ENCODE data around the gene FADS6.

FADS6 gene

DNA sequence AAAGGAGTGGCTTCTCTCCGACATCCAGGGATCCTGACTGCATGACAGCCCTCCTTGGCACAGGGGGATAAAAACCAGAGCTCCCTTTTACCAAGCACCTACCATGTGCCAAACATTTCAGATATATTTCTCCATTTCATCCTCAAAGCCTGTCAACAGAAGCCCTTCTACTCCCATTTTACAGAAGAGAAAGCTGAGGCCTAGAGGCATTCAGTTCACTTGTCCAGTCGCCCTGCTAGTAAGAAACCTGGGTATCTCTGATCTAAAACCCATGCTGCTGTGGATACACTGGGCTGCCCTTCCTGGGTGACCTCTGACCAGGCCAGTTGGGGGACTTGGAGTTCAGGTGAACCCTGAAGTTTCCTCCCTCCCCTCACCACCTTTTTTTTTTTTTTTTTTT is 14.8 kb downstream of the FADS6 start:
- no peak overlapping the region for H3K27ac ChIP-seq
- TF ChIP-seq ZFX (IDR thresholded peaks at IDR 0.05): no peak
- TF ChIP-seq, protein P1, sequence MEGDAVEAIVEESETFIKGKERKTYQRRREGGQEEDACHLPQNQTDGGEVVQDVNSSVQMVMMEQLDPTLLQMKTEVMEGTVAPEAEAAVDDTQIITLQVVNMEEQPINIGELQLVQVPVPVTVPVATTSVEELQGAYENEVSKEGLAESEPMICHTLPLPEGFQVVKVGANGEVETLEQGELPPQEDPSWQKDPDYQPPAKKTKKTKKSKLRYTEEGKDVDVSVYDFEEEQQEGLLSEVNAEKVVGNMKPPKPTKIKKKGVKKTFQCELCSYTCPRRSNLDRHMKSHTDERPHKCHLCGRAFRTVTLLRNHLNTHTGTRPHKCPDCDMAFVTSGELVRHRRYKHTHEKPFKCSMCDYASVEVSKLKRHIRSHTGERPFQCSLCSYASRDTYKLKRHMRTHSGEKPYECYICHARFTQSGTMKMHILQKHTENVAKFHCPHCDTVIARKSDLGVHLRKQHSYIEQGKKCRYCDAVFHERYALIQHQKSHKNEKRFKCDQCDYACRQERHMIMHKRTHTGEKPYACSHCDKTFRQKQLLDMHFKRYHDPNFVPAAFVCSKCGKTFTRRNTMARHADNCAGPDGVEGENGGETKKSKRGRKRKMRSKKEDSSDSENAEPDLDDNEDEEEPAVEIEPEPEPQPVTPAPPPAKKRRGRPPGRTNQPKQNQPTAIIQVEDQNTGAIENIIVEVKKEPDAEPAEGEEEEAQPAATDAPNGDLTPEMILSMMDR (conservative IDR thresholded peaks at IDR 0.05): no peak

DNA sequence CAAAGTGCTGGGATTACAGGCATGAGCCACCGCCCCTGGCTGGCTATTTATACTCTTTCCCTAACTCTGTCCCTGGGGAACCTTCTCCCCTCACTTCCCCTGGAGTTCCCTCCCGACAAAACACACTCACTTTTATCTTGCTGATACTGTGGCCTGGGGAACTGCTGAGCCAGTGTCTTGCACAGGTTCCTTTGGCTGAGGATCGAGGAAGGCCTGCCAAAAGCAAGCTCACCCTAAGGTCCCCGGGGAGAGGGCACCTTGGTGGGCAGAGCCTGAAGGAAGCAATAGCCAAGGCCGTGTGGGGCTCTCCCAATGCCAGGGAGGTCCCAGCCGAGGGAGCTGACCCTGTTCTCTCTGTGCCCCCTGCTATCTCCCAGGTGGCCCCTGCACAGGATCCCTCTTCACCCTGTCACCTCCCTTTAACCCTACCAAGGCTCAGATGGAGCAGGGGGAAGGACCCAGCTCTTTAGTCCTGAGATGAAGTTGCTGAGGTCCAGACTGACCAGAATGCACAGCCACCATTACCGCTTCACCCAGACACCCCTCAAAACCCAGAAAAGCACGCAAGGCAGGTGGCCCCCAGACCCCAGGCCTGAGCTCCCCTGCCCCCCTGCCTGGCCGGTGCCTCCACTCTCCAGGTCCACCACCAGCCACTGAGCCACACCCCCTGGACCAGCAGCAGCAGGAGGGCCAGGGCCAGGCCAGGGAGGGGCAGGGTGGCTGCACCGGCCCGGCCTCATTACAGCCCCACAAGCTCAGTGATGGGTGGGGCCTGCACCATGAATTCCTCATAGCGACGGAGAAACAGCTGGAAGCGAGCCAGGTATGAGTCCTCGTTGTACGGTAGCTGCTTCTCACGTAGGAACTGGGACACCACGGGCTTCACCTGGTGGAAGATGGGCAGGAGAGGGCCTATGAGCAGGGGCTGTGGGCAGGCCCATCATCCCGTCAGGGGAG is 15.6 kb downstream of the FADS6 start:
- H3K27ac ChIP-seq: no peak overlapping the region
- TF ChIP-seq ZFX (IDR thresholded peaks at IDR 0.05): no peak
- TF ChIP-seq, protein P1 (conservative IDR thresholded peaks at IDR 0.05): no peak

DNA sequence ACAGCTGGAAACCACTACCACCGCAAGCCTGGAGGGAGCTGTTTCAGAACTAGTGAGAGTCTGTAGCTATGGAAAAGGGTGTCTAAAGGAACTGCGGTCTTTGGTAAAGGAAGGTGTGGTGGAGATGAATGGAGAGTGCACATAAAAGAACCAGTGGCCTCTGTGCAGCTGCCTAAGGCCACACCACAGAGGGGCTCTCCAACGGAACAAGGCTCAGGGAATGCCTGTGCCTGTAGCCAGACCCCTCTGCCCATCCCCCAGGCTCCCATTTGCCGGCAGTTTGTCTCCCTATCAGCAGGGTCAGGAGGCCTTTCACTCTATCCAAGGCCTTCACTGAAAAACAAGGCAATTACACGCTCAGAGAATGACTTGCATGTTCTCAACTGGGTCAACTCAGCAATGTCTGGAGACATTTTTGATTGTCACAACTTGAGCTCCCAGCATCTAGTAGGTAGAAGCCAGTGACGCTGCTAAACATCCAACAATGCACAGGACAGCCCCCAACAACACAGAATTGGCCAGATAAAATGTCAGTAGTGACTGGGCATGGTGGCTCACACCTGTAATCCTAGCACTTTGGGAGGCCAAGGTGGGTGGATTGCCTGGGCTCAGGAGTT is 17.3 kb downstream of the FADS6 start:
- no peak overlapping the region for H3K27ac ChIP-seq
- TF ChIP-seq, protein P1 (conservative IDR thresholded peaks at IDR 0.05): no peak
- TF ChIP-seq ZFX (IDR thresholded peaks at IDR 0.05): no peak

DNA sequence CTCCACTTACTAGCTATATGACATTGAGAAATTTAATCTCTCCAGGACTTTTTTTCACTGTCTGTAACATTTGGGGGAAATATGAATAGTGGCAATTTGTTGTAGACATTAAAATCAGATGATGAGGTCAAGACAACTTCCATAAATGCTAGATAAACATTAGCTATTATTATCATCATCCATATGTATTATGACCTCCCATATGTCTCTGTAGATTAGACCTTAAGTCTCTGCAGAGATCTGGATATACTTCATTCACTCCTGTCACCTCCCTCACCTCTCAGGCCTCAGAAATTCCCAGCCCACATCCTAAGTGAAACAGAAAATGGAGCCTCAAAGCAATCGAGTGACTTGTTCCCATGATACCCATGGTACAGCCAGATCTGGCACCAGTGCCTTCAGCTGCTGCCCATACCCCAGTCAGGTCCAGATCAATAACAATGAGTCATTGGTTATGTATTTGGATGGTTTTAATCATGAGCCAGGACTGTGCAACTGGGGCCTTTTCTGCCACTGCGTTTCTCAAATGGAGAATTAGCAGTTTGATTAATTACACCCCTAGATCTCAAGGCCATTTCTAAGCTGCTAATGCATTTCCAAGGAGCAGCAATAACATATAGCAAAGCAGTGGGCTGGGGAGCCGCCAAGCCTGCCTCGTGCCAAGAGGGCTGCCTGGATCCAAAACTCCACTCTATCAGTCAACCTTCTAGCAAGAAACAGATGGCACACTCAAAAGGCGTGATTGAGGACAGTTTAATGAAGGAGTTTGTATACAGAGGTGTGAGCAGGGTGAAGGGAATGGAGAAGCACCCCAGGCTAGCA is 18.1 kb downstream of the FADS6 start:
- TF ChIP-seq ZFX (IDR thresholded peaks at IDR 0.05): no peak
- TF ChIP-seq, protein P1 (conservative IDR thresholded peaks at IDR 0.05): no peak
- no peak overlapping the region for H3K27ac ChIP-seq

DNA sequence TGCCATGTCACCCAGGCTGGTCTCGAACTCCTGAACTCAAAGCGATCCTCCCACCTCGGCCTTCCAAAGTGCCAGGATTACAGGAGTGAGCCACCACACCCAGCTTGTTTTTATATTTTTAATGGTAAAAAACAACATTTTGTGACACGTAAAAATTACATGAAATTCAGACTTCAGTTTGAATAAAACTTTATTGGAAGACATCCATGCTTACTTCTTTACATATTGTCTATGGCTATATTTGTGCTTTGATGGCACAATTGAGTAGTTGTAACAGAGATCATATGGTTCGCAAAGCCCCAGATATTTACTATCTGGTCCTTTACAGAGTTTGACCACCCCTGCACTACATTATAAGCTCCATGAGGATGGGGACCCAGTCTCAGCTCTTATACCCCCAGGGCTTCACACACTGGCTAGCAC is 18.8 kb downstream of the FADS6 start:
- H3K27ac ChIP-seq: peak overlapping the region; percentile 87
- TF ChIP-seq, protein P1 (conservative IDR thresholded peaks at IDR 0.05): no peak
- TF ChIP-seq ZFX (IDR thresholded peaks at IDR 0.05): no peak

DNA sequence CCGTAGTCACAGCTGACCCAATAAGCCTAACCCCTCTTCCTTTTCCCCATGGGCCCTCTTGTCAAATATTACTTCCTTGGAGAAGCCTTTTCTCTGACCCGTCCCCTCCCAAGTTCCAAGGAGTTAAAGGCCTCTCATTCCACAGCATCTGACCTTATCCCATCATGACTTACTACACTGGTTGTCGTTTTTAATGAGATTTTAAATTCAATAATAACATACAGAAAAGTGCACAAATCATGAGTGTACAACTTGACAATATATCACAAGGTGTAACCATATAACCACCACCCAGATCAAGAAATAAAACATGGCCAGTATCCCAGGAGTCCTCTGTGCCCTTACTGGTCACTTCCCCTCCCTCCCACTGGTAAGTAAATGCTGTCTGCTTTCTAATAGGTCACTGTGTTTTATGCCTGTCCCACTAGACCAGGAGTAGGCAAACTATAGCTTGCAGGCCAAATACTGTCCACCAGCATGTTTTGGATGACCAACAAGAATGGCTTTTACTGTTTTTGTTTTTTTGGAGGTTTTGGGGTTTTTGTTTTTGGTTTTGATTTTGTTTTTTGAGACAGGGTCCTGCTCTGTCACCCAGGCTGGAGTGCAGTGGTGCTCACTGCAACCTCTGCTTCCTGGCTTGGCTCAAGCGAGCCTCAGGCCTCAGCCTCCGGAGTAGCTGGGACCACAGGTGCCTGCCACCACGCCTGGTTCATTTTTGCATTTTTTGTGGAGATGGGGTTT is 19.4 kb downstream of the FADS6 start:
- TF ChIP-seq, protein P1 (conservative IDR thresholded peaks at IDR 0.05): no peak
- TF ChIP-seq ZFX (IDR thresholded peaks at IDR 0.05): no peak
- peak overlapping the region; percentile 87 for H3K27ac ChIP-seq
